ENCODE results near the gene STK39. TPM values are rescaled to one million over a fixed set of nuclear protein-coding genes. Genes with fewer than 3 reads are reported as not detected.

Gene STK39
- total RNA-seq, 3 donors from 2014 or later, result 16.4 to 22.9 (median 19.2) TPM

GRCh38 chr2:168028362-168028761 lies 219.0 kb downstream of the STK39 start:
- H3K4me1 ChIP-seq, result no peaks in the 10 kb centered on the region
- DNase-seq (ENCODE audit: low spot score in 2 of 2), result no peak
- H3K9me3 ChIP-seq, result no peaks in the 10 kb centered on the region
- TF ChIP-seq POLR2A (IDR thresholded peaks at IDR 0.05), result no peak
- intact Hi-C loops (cut with DNase I; ENCODE audit: low total_unique reads), result loop anchor here (10.0 kb wide), 1 partner anchor 1634 kb away; no protein-coding TSS in a partner anchor
- H3K27me3 ChIP-seq, result no peaks in the 10 kb centered on the region
- no peak overlapping the region for H3K27ac ChIP-seq
- no peaks in the 10 kb centered on the region for H3K36me3 ChIP-seq
- no peak overlapping the region for H3K4me3 ChIP-seq

GRCh38 chr2:168025487-168026202 lies 221.8 kb downstream of the STK39 start:
- Histone ChIP-seq H3K36me3 (no peaks in the 10 kb centered on the region), H3K4me1 (no peaks in the 10 kb centered on the region), H3K27ac (no peak overlapping the region), H3K27me3 (no peaks in the 10 kb centered on the region), H3K4me3 (no peak overlapping the region), H3K9me3 (no peaks in the 10 kb centered on the region)
- intact Hi-C loops (cut with DNase I; ENCODE audit: low total_unique reads), result loop anchor here (10.0 kb wide), 1 partner anchor 1631 kb away; no protein-coding TSS in a partner anchor
- DNase-seq (ENCODE audit: low spot score in 2 of 2), result peak in 1 of 2 donors; percentile 44
- no peak for TF ChIP-seq CTCF (IDR thresholded peaks at IDR 0.05)
- TF ChIP-seq POLR2AphosphoS5 (IDR thresholded peaks at IDR 0.05), result no peak
- TF ChIP-seq POLR2A (IDR thresholded peaks at IDR 0.05), result no peak

GRCh38 chr2:168024459-168024858 lies 222.9 kb downstream of the STK39 start:
- no peaks in the 10 kb centered on the region for H3K27me3 ChIP-seq
- no peak for DNase-seq (ENCODE audit: low spot score in 2 of 2)
- H3K4me1 ChIP-seq, result no peaks in the 10 kb centered on the region
- no peaks in the 10 kb centered on the region for H3K9me3 ChIP-seq
- H3K4me3 ChIP-seq, result no peak overlapping the region
- TF ChIP-seq POLR2A (IDR thresholded peaks at IDR 0.05) (no peak), POLR2AphosphoS5 (IDR thresholded peaks at IDR 0.05) (no peak), CTCF (IDR thresholded peaks at IDR 0.05) (no peak)
- no peaks in the 10 kb centered on the region for H3K36me3 ChIP-seq
- H3K27ac ChIP-seq, result no peak overlapping the region
- intact Hi-C loops (cut with DNase I; ENCODE audit: low total_unique reads), result loop anchor here (10.0 kb wide), 1 partner anchor 1630 kb away; no protein-coding TSS in a partner anchor

- no peaks in the 10 kb centered on the region for H3K9me3 ChIP-seq
- no peak for DNase-seq (ENCODE audit: low spot score in 2 of 2)
- TF ChIP-seq POLR2A (IDR thresholded peaks at IDR 0.05), result no peak
- no peak for TF ChIP-seq CTCF (IDR thresholded peaks at IDR 0.05)
- TF ChIP-seq POLR2AphosphoS5 (IDR thresholded peaks at IDR 0.05), result no peak
- intact Hi-C loops (cut with DNase I; ENCODE audit: low total_unique reads), result loop anchor here (10.0 kb wide), 1 partner anchor 1627 kb away; no protein-coding TSS in a partner anchor
- H3K4me1 ChIP-seq, result no peaks in the 10 kb centered on the region
- no peaks in the 10 kb centered on the region for H3K36me3 ChIP-seq
- H3K4me3 ChIP-seq, result no peak overlapping the region
- H3K27ac ChIP-seq, result no peak overlapping the region
- no peaks in the 10 kb centered on the region for H3K27me3 ChIP-seq
These were observed 225.4 kb downstream of the STK39 start for GRCh38 chr2:168021800-168022587.

- Histone ChIP-seq H3K4me1 (no peaks in the 10 kb centered on the region), H3K9me3 (no peaks in the 10 kb centered on the region), H3K36me3 (no peaks in the 10 kb centered on the region), H3K27me3 (no peaks in the 10 kb centered on the region), H3K4me3 (no peak overlapping the region), H3K27ac (no peak overlapping the region)
- DNase-seq (ENCODE audit: low spot score in 2 of 2), result no peak
- intact Hi-C loops (cut with DNase I; ENCODE audit: low total_unique reads), result no loop called here
- TF ChIP-seq POLR2AphosphoS5 (IDR thresholded peaks at IDR 0.05), result no peak
- TF ChIP-seq POLR2A (IDR thresholded peaks at IDR 0.05), result no peak
- TF ChIP-seq CTCF (IDR thresholded peaks at IDR 0.05), result no peak
These were observed 232.0 kb downstream of the STK39 start for GRCh38 chr2:168015274-168015953.
